Panc1 (cell line): Measurements from ENCODE around the gene CLDN1.

Experiments used
- CTCF ChIP-seq: fragments of 450-650 bp; IDR thresholded peaks from 2 replicates; pipeline ENCODE4 v1.5.1; 2017; ENCODE audit warnings: mild to moderate bottlenecking
- POLR2AphosphoS5 ChIP-seq: IDR thresholded peaks from 2 replicates; pipeline ENCODE4 v1.6.1; 2012; ENCODE audit warnings: mild to moderate bottlenecking, low read depth, low read length, moderate library complexity
- REST ChIP-seq, 2 experiments: IDR thresholded peaks; 2 replicates each; pipeline ENCODE4 v1.6.1; 2011 to 2012; ENCODE audit warnings: low read depth in 2 of 2, control low read depth in 1 of 2, low read length in 1 of 2, mild to moderate bottlenecking in 1 of 2, moderate library complexity in 1 of 2; ENCODE audit not compliant: insufficient read depth in 1 of 2
- SIN3A ChIP-seq: IDR thresholded peaks from 2 replicates; pipeline ENCODE4 v1.6.1; 2012; ENCODE audit warnings: low read depth, mild to moderate bottlenecking, low read length, moderate library complexity, borderline replicate concordance; ENCODE audit not compliant: insufficient read depth
- TCF7L2 ChIP-seq: IDR thresholded peaks from 2 replicates; pipeline ENCODE4 v1.6.1; 2011; ENCODE audit warnings: mild to moderate bottlenecking, low read depth, low read length, inconsistent platforms

GRCh38 chr3:190261740-190262139, 60.5 kb downstream of the CLDN1 start:
- TF ChIP-seq CTCF (no peak), POLR2AphosphoS5 (no peak), REST (IDR thresholded peaks at IDR 0.05; ENCODE audit: insufficient read depth in 1 of 2, low read depth in 2 of 2, low read length in 1 of 2) (no peak), SIN3A (no peak), TCF7L2 (no peak)
